HG03558 (cell line): Measurements from ENCODE around the gene DPP6.

ENCODE experiments used
- ATAC-seq: cut with Tn5 transposase; IDR thresholded peaks from one replicate; pipeline ENCODE4 v1.9.1; 2021; ENCODE audit warnings: moderate number of reproducible peaks; ENCODE audit not compliant: unreplicated experiment; ENCODE audit errors: extremely low read depth

Gene DPP6

DNA sequence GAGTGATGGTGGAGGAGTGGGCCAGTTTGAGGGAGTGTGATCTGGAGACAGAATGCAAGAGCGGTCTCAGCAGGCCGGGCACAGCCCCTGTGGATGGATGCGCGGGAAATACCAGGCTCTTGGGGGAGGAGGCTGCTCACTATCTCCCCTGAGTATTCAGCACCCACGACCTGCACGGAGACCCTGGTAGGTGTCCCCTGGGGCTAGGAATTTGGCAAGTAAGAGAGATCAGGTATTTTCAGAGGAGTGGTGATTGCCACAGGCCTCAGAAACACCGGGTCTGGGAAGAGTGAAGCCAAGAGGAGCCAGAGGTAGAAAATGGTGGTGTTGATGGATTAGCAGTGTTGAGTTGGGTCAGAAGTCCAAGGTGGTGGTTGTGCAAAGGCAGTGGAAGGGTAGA, 524.4 kb downstream of the DPP6 start:
- no peak for ATAC-seq

DNA sequence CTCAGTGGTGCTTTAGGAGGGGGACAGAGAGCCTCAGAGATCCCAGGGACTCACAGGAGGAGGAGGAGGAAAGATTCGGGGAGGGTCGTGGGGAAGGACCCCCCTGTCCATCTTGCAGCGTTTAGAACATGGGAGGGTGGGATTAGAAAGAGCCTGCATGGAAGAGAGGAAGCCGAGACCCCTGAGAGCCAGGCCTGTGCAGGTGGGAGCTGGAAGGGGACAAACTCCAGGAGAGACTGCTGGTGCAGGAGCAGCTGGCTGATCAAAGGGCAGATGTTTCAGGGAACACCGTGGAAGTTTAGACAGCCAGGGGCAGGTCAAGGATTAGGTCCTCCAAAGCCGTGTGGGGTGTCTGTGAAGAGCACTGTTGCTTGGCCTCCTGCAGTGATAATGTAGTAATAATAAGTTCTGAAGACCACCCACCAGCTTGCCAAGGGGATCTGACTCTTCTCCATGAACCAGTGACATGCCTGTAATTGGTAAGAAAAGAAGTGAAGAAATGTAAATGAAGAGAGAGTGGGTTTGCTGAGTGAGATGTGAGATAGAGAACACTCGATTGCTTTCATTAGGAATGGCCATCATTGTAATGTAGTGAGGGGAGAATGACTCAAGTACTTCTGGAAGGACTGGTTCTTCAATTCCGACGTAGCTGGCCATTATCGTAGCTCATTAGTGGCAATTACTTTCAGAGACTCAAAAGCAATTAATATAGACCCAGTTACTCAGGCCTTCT, 525.1 kb downstream of the DPP6 start:
- no peak for ATAC-seq

DNA sequence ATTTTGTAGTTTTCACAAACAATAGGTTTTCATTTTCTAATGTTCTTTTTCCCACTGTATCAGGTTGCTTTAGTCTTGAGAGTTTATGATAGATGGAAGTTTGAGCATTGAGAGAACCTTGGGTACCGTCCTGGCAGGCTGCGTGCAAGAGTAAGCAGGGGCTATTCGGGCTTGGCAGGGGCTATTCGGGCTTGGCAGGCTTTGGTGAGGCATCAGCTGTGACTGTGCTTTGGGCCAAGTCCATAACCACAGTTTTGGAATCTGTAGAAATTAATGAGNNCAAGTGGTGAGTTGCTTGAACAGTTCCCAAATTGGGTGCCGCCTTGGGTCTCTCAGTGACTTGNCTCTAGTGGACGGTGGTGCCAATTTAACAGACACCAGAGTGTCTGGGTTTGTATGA, 526.1 kb downstream of the DPP6 start:
- ATAC-seq, result no peak

DNA sequence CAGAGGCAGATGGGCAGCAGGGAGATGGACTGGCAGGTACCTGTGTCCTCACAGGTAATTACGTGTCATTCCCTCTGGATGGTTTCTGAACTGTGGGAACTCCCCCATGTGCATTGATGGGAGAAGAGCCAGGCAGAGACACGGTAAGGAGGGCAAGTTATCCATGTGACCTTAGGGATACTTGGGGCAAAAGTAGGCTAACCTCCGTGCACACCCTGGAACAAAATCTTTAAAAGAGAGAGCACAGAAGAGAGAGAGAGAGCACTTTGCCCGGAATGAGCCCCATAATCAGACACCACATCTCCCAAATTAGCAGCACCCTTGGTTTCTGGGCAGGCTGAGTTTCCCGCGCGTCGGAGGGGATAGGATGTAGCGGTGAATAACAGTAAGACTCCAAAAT, 527.5 kb downstream of the DPP6 start:
- ATAC-seq, result no peak

DNA sequence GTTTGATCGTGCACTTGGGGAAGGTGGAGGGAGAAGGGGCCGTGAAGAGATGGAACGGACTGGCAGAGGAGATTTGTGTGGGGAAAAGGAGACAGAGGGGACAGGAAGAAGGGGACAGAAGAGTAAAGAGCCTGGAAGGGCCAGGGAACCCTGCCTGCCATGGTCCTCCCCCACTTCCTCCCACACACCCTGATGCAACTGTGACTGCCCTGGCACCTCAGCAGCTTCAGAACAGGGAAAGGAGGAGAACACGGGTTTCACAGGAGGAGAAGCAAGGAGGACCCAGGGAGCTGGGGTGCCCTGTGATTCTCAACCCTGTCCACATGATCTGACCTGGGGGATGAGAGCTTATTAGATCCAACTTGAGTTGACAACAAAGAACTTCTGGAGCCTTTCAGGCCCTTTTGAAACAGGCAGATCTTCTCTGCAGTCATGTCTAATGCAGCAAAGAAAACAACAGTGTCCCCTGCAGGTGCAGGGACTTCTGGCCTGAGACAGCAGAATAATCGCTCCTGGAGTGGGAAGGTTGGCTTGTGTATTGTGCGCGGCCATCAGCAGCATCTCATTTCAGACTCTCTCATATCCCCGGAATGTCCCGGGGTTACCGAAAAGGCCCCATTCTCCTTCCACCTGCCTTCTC, 529.2 kb downstream of the DPP6 start:
- ATAC-seq, result no peak

DNA sequence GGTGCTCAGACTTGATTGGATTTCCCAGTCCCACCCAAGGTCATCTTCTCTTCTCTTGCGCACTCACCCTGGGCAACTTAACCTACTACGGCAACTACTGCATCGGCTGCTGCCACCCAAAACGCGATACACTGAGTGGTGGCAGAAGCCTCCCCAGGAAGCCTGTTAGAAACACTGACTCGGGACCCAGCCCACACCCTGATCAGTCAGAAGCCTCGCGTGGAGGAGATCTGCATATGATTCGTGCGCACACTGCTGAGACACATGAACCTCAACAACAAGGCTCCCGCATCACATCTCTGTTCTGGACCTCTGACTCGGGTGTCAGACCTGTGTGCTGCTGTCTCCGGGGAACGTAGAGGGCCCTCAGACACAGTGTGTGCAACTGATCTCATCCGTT, 531.3 kb downstream of the DPP6 start:
- ATAC-seq, result no peak

DNA sequence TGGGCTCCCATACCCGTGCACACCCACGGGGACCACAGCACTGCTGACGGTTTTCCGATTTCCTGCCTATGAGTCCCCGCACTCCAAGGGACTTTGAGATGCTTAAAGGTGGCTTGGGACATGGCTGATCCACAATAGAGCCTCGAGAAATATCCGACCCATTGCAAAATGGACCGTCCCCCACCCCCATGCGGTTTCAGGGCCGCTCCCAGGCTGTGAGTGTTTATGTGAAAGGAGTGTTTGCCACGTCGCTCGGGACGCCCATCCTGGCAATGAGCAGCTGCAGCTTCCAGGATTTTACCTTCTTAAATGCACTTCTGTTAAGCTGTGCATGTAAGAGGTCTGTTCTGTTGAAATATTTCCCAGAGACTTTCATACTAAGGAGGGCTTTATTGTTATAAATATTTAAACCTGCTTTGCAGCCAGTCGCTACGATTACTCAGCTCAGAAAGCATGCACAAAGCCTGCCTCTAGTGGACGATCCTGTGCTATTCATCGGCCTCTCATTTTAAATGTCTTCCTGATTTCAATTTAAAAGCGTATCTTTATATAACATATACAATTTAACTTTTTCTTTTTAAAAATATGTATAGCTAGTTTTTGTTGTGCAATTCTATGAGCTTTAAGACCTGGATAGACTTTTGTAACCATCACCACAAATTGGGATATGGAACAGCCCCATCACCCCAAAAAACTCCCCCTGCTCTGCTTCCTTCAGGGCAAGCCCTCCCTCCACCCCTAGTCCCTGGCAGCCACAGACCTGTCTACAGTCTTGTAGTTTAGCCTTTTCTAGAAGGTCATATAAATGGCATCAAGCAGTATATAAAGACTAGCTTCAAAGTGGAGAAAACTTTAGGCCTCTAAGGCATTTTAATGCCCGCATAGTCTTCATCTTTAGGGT, 532.4 kb downstream of the DPP6 start:
- ATAC-seq, result no peak

DNA sequence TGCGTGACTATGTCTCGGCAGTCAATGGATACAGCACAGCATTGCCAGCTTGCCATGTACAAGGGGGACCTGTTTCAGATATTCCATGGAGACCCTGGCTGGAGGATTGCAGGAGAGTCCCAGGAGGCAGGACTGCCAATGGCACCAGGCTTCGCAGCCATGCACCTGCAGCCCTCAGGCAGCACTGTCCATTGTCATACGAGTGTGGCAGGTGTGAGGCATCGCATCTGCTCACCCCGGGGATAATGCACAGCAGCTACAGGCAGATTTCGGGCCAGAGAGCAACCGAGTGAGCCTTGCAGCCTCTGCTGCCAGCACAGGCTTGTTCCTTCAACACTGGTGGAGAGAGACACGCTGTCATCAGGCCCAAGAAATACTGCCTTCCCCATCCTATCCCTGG, 535.6 kb downstream of the DPP6 start:
- ATAC-seq, result no peak

DNA sequence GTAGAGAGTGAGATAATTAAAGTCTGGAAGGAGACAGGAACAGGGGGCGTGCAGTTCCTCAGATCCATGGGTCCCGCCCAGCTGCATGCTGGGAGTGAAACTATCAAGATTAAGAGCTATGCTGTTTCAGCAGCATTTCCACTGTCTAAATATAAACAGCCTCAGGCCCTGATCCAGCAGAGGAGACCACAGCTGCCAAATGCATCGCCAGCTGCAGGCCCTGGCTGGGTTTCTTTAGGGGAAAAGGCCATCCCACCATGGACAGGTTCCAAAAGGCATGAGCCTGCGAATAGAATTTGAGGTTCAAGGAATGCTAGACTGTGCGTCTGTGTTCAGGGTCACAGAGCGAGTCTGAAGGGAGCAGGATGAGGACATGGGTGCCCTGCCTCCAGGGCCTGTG, 539.3 kb downstream of the DPP6 start:
- ATAC-seq, result no peak

DNA sequence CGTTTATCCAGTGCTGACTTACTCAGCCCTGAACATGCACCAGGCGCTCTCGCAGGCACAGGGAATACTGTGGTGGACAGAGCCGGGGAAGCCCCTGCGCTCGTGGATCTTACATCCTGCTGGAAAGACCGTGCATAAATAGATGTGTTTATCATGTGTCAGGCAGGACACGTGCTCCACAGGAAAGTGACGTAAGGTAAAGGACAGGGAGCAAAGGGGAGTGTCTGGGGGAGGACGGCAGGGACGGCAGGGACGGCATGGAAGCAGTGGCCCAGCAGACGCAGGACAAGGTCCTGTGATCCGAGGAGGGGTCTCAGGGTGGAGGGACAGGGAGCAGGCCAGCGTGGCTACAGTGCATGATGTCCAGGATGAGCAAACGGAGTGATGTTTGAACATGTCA, 540.2 kb downstream of the DPP6 start:
- ATAC-seq, result no peak

DNA sequence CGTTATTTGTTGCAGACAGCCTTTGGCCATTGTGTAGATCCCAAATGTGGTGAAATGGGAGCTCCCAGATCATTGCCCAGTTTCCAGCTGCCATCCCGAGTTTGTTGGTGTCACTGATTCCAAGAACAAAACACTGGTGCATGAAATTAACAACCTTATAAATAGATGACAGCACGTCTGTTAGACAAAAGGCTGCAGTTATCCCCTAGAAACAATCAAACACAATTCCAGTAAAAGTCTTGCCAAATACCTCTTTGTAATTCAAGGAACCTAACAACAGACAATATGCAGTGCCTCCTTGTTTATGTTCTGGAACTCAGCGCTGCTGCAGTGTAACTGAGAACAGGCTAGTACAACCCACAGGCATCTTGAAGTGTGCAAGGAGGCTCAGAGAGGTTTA, 546.2 kb downstream of the DPP6 start:
- ATAC-seq, result no peak

DNA sequence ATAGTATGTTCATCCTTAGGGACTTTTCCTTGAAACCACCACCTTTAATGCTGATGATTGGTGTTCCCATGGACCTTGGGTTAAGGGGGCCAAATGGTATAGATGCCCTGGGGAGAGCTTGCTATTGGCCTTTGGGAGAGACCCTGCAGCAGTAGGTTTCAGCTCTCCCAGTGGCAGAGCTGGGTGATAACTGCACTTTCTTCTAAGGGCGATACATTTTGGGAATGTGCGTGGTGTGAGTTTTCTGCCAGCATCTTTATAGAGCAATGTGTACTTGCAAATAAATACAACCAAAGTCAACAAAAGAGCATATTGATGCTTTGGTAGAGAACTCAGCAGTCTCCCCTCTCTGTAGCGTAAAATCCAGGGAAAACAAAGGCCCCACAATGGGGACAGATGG, 546.7 kb downstream of the DPP6 start:
- no peak for ATAC-seq

DNA sequence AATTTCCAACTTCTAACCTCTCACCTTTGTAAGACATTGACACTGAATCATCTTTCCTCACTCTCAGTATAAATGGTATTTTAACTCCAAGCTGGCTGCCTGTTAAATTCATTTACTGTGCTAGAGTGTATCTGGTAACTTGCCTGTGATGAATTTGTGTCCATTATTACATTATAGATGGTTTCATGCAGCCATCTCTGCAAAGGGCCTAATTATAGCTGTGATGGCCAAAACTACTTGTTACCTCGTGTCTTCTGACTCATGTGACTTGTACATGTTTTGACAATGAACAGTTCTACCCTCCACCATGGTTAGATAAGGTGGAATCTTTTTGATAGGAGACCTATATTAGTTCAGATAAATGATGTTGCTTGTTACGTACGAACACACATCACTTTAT, 558.7 kb downstream of the DPP6 start:
- no peak for ATAC-seq

DNA sequence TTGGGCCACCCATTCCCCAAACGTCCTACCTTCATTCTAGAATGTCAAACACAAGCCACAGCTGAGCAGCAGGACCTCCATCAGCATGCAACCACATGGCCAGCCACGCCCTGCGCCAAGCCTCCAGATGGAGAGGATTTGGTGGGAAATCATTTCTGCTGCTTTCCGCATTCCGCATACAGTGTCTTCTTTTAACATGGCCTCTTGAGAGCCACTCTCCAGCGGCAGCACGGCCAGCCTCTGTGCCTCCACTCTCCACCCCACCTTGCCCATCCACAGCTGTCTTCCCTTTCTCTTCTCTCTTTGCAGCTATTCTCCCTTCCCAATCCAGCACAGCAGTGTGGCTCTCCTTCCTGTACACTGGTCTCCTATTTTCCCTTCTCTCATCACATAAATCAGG, 561.6 kb downstream of the DPP6 start:
- no peak for ATAC-seq

DNA sequence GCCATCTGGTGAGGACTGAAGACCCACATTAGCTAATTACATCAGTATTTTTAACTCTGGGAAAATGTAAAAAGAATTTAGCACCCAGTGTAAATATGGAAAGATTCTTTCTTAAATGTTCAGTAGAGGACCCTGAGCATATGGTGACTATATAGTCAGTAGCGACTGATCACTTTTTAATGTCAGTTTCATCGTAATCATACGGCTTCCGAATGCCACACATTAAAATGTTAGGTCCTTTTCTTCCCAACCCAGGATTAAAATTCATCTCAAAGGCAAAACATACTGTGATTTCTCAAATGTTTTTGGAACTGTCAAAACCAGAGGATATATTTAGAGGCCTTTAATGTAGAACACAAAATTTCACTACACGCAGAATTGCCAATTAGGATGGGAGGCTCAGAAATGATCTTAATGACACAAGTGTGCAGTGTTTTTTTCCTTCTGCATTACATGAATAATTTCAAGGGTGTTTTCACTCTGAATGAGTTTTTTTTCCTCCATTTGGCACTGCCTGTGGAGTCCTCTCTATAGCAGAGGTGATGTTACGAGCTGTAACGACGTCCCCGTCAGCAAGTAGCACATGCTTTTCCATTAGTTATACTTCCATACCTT, 568.0 kb downstream of the DPP6 start:
- no peak for ATAC-seq

DNA sequence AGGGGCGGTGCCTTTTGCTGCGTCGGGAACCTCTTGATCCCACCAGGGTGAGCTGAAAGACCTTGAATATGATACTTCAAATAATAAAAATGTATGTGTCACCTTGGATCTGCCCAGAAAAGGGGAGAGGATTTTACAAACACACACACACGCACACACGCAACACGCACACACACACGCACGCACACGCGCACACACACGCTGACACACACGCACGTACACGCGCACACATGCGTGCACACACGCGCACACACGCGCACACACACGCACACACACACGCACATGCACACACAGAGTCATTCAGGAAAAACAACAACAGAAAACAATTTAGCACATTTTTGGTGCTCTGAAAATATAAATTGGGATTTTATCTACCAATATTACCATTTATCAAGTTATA, 571.2 kb downstream of the DPP6 start:
- no peak for ATAC-seq

DNA sequence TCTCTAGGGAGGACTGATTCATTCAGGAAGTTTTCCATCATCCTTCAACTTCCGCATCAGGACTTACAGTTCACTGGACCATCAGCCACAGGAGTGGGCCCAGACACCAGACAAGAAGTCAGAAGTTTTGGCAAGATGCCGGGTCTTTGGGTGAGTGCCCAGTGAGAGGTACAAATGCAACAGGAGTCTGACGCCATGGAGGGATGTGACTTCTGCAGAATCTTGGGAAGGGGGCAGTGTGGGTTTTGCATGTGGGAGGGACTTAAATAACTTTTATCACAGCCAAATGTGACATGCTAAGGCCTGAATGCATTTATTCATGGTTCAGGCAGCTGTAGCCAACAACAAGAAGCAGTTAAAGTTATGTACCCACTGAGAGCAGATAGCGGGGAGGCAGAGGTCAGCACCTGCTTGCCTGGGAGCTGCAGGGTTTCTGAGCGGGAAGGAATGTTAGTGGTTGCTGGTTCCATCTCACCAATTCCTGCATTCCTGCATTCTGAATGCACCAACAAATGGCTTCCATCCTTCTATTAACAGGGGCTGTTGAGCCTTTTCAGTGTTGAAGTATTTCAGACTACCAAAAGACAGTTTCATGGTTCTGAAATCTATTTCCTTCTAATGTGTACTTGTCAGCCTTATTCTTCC, 575.6 kb downstream of the DPP6 start:
- no peak for ATAC-seq

DNA sequence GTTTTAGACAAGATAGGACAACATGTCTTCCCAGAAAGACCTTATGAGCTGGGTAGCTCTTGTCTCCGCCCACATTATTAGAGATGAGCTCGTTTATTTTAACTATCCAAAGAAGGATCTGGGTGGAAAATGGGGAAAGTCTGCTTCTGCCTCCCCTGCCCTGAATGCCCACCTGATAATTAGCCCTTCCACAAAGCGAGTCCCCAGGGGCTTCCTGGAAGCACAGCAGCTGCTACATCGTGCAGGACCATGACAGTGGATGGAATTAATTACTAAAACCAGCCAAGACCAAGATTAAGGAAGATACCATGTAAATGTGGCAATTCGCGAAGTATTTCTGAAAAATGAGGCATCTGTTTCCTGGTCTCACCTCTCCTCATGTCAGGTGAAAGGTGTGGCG, 576.4 kb downstream of the DPP6 start:
- ATAC-seq, result no peak

DNA sequence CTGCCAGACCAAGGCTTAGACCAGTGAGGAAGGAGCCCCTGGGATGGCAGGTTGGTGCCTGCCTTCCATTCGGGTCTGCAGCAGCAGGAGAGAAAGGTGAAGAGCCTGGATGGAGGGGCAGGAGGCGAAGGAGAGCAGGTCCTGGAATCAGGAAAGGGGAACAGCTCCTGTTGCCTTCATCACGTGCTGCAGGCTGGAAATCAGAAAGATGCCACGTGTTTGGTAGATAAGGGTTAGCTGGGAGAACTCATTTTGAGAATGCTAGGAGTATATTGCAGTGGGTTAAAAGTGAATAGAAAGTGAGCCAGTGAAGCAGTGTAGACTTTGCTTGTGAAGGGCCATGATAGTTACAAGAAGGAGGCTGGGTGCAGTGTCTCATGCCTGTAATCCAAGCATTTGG, 579.0 kb downstream of the DPP6 start:
- no peak for ATAC-seq

DNA sequence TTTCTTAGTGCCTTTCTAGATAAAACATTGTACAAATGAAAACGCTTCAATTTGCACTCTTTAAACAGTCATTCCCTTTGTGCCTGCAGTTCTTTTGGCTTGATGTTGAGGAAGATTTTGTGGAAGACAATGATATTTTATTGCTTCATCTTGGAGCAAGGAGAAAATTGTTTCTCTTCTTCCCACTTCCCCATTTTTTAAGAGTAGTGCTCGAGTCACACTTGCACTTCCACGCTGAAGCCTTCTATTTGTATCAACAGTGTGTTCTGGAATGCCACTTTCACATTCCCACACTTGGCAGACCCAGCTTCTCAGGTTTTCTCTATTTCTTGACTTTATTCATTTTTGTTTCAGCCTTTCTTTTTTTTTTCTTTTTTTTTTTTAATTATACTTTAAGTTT, 581.4 kb downstream of the DPP6 start:
- ATAC-seq, result no peak
